Central memory CD8-positive, alpha-beta T cell (primary cell): Measurements from ENCODE around the gene LRRC74B.

Experiments used
- ATAC-seq: fragments of 150-1000 bp; cut with Tn5 transposase; replicated peaks from 2 replicates; pipeline ENCODE4 v1.10.0; 2022; ENCODE audit warnings: mild to moderate bottlenecking, moderate FRiP score, moderate number of reproducible peaks; ENCODE audit not compliant: poor library complexity, severe bottlenecking; ENCODE audit errors: extremely low read depth
- DNase-seq, 2 donors: peaks; one replicate each; pipeline ENCODE4 v3.0.0; 2021; ENCODE audit warnings: low spot score in 2 of 2
- H3K27ac Mint-ChIP-seq: one replicate; pipeline ENCODE4 v1.8.0; 2022; ENCODE audit warnings: low read depth, mild to moderate bottlenecking, moderate library complexity, mixed read lengths
- H3K27me3 Mint-ChIP-seq: one replicate; pipeline ENCODE4 v1.8.0; 2022; ENCODE audit warnings: mixed read lengths
- H3K36me3 Mint-ChIP-seq: one replicate; pipeline ENCODE4 v1.8.0; 2022; ENCODE audit warnings: mild to moderate bottlenecking, moderate library complexity, mixed read lengths; ENCODE audit not compliant: insufficient read depth
- H3K4me1 Mint-ChIP-seq: one replicate; pipeline ENCODE4 v1.8.0; 2022; ENCODE audit warnings: mixed read lengths
- H3K4me3 Mint-ChIP-seq: one replicate; pipeline ENCODE4 v1.8.0; 2022; ENCODE audit warnings: mild to moderate bottlenecking, moderate library complexity, mixed read lengths
- H3K9me3 Mint-ChIP-seq: one replicate; pipeline ENCODE4 v1.8.0; 2022; ENCODE audit warnings: mixed read lengths

The LRRC74B gene, protein sequence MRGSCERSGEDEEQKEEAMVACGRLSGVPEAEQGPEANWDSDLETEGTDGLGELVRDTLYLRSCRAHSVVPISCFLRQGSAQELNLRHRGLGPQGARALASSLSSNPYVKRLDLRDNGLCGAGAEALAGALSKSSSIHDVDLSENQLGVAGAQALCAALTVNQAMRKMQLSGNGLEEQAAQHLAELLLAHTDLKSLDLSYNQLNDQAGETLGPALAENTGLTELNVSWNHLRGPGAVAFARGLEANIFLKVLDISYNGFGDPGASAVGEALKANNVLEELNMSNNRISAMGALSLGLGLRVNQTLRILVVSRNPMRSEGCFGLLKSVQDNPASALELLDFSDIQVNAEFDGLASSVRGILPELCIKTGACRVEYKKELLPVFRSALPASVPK

DNA sequence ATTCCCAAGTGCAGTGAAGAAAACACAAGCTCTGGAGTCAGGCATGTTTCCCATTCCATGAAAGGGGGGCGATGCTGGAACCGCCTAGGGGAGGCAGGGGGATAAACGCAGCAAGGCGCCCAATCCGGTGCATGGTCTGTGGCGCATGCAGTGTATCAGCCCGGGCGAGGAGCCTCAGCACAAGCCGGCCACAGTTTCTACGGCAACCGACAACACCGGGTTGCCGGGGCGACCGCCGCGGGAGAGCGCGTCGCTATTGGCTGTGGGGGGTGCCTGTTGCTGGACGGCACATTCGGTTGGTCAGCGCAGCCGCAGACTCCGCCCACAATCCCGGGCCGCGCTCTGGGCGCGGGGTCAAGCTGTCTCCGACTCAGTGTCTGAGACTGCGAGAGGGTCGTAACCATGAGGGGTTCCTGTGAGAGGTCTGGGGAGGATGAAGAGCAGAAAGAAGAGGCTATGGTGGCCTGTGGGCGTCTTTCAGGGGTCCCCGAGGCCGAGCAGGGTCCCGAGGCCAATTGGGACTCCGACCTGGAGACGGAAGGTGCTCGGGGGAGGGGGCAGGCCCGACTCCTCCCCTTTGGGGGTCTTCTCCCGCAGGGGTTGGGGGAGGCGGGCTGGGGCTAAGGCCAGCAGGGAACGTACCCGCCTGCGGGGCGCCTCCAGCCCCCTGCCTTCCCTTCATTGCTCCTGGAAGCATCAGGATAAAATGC lies at the start of gene LRRC74B:
Gene LRRC74B, plus strand, starts transcription at position 362 of the 710 bp plus-strand sequence. Its CDS starts 41 bp downstream, at position 403.
- DNase-seq (peak; percentile 50 to 56), ATAC-seq (peak; percentile 93)
- Mint-ChIP-seq H3K4me1 (peaks cover 31% of the 10 kb centered on the region), H3K27me3 (peaks cover 39% of the 10 kb centered on the region), H3K36me3 (peaks cover 3% of the 10 kb centered on the region), H3K4me3 (peak within 1 kb of the TSS; percentile 73), H3K27ac (peak within 1 kb of the TSS; percentile 95), H3K9me3 (no peaks in the 10 kb centered on the region)

DNA sequence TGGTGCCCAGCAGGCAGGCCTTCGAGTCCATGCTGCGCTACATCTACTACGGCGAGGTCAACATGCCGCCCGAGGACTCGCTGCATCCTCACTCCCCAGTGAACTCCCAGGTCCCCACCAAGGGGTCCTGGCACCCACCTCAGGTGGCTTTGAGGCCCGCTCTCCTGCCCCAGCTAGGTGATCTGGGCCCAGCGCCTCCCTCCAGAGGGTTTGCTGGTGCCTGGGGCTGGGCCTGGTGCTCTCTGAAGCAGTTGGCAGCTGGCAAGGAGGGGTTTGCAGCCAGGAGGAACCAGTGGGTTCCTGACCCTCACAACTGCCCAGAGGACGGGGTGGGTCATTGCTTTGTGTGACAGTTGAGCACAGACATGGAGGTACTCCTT lies 49.7 kb upstream of the LRRC74B start:
- Mint-ChIP-seq H3K36me3 (peaks cover 18% of the 10 kb centered on the region), H3K27ac (peak overlapping the region; percentile 35), H3K9me3 (no peaks in the 10 kb centered on the region), H3K4me1 (peaks cover 8% of the 10 kb centered on the region), H3K27me3 (no peaks in the 10 kb centered on the region), H3K4me3 (no peak overlapping the region)
- no peak for ATAC-seq
- no peak for DNase-seq

DNA sequence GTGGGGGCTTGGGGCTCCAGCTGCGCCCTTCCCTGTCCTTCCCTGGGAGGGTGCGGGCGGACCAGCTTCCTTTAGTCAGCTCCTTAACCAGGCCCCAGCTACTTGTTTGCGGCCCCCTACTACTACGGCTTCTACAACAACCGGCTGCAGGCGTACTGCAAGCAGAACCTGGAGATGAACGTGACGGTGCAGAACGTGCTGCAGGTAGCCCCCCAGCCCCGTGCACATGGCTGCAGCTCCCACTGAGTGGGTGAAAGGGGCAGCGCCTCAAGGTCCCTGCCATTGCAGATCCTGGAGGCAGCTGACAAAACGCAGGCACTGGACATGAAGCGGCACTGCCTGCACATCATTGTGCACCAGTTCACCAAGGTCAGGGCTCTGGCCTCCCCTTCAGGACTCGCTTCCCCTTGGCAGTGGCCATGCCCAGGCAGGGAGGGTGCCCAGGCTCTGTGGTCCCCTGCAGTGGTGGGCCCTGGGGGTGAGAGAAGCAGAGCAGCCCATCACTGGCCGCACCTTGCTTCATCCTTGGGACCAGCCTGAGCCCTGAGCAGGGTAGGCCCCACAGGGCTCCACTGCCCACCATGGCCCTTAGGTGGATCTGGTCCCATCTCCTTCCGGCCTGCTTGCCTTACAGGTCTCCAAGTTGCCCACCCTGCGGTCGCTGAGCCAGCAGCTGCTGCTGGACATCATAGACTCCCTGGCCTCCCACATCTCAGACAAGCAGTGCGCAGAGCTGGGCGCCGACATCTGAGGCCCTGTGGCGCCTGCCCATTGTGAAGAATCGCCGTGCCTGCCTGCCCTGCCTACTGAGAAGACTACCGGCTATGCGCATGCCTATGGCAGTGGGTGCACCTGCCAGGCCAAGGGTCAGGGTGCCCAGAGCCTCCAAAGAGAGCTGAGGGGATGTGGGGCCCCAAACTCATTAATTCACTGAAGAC lies 48.9 kb upstream of the LRRC74B start:
- Mint-ChIP-seq H3K4me1 (peaks cover 17% of the 10 kb centered on the region), H3K4me3 (no peak overlapping the region), H3K27ac (peak overlapping the region; percentile 35), H3K9me3 (no peaks in the 10 kb centered on the region), H3K27me3 (no peaks in the 10 kb centered on the region), H3K36me3 (peaks cover 24% of the 10 kb centered on the region)
- DNase-seq = no peak
- no peak for ATAC-seq

DNA sequence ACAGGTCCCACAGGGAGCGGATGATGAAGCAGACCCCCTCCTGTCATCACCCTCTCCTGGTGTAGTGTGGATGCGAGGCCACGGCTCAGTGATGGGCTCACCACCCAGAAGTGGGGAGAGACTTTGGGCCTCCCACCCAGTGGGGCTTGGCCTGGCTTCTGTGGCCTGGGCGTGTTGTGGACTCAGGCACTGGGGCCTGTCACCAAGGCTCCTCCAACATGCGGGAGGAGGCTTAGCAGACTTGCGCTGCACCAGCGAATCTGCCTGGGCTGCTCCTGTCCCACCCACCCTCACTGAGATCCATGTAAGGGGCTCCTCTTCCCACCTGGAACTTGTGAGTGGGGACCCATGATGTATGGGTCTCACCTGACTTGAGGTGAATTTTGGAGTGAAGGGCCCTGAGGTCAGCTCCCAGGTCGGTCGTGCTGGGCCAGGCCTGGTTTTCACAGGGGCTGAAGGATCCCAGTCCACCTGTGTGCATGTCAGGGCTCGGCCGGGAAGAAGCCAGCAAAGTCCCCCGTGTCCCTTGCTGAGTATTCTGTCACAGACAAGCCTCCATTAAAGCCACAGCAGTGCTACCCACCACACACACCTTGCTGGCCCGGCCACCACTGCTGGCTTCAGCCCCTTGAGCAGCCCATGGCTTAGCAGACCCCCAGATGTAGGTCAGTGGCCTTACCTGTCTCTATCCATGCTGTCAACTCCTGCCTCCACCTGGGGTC lies 48.0 kb upstream of the LRRC74B start:
- peaks cover 30% of the 10 kb centered on the region for H3K36me3 Mint-ChIP-seq
- no peak overlapping the region for H3K27ac Mint-ChIP-seq
- H3K4me1 Mint-ChIP-seq = peaks cover 21% of the 10 kb centered on the region
- H3K9me3 Mint-ChIP-seq = no peaks in the 10 kb centered on the region
- DNase-seq (no peak), ATAC-seq (no peak)
- H3K27me3 Mint-ChIP-seq = no peaks in the 10 kb centered on the region
- H3K4me3 Mint-ChIP-seq = no peak overlapping the region

DNA sequence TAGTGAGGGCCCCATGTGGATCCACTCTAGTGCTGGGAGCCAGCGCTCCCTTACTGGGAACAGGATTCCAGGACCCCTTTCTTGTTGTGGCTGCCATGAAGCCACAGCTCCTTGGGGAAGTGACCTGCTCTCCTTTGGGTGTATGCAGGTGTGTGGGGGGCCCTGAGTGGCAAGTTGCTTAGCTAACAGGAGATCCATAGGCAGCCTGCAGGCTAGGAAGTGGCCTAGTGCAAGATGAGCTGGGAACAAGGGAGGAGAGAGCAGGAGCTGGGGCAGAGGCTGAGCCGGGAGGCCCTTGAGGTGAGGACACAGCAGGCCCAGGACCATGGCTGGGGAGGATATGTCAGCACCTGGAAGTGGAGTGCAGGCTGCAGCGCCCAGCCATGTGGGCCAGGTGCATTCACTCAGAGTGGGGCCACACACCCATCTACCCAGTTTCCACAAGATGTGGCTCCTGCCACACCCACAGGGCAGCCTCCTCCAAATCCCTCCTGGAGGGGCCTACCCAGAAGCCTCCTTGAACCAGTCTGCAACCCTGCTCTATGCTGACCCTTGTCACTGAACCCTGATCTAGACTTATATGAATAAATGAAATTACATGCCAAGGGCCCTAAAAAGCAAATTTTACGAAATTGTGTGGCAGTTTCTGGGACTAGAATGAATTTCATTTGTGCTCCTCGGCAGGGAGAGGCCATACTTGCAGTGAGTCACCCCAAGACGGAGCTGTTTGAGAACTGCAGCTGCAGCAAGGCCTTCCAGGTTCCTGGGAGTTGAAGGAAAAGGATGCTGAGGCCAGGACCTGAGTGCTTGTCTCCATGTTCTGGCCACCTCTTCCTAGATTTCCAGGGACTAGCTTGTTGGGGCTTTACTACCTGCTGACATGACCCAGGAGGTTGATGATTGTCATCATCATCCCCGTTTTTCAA lies 47.1 kb upstream of the LRRC74B start:
- Mint-ChIP-seq H3K9me3 (no peaks in the 10 kb centered on the region), H3K36me3 (peaks cover 33% of the 10 kb centered on the region), H3K4me3 (no peak overlapping the region), H3K27ac (peak overlapping the region; percentile 25), H3K4me1 (peaks cover 29% of the 10 kb centered on the region), H3K27me3 (no peaks in the 10 kb centered on the region)
- ATAC-seq = no peak
- DNase-seq = no peak

DNA sequence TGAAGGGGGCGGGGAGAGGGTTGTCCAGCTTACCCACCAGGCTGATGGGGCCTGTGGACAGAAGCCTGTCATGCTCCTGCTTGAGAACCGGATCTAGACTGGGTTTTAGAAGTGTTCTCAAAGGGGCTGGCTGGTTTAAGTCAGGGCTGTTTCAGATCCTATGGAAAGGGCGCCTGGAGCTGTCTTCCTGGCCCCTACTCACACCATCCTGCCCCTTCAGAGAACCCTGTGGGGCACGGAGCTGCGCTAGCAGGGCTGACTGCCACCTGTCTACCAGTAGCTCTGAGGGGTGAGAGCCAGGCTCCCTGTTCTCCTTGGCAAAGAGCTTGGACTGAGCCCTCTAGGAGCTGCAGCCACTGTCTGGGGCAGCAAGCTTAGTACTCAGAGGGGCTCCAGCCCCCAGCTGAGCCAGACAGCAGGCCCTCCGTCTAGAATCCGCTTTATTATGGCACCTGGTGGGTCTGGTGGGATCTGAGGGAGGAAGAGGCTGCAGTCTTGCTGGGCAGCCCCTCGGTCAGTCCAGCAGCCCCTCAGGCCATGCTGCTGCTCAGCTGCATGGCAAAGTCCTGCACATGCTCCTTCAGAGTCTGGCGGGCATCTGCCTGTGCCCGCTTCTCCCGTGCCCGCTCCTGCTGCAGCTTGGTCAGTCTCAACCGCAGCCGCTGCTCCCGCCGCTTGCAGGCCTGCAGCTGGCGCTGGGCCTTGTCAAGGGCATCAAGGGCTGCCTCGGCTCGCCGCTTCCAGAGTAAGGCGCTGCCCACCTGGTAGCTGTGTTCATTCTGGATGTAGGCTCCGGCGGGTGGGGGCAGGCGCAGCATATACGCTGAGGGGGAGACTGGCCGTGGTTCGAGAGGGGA lies 46.2 kb upstream of the LRRC74B start:
- no peak for DNase-seq
- Mint-ChIP-seq H3K36me3 (peaks cover 33% of the 10 kb centered on the region), H3K4me1 (peaks cover 29% of the 10 kb centered on the region), H3K27ac (peak overlapping the region; percentile 98), H3K27me3 (no peaks in the 10 kb centered on the region), H3K4me3 (peak overlapping the region; percentile 94), H3K9me3 (no peaks in the 10 kb centered on the region)
- ATAC-seq = no peak

DNA sequence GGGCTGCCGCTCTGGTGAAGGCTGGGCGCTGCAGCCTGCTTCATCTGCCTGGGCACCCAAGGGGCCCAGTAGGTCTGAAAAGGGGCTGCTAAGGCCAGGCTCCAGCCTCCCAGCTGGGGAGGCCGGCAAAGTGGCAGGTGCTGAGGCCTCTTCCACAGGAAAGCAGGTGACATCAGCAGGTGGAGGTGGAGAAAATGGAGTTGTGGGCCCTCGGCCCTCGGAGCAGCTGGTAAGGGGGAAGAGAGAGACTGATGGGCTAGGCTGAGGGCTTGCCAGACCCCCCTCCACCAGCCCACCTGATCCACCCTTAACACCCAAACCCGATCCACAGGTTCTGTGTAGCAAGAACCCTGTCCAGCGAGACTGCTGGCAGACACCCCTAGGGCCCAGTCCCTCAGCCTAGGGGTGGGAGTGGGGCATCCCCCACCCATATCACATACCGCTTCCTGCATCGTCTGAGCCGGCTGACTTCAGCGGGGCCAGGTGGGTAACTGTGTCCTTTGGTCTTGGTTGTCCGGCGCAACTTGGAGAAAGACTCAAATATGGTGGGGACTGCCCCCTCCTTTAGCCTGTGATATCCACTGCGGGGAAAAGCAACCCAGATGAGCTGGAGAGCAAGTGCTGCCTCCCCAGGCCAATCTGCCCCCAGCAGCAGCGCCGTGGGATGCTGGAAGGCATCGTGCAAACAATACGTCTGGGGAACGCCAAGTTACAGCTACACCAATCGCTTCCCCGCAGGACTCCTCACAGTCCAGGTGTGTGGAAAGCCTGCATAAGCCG lies 45.3 kb upstream of the LRRC74B start:
- DNase-seq (no peak), ATAC-seq (no peak)
- peaks cover 33% of the 10 kb centered on the region for H3K36me3 Mint-ChIP-seq
- peak overlapping the region; percentile 98 for H3K27ac Mint-ChIP-seq
- H3K4me3 Mint-ChIP-seq = peak overlapping the region; percentile 94
- H3K27me3 Mint-ChIP-seq = no peaks in the 10 kb centered on the region
- H3K9me3 Mint-ChIP-seq = no peaks in the 10 kb centered on the region
- H3K4me1 Mint-ChIP-seq = peaks cover 29% of the 10 kb centered on the region

DNA sequence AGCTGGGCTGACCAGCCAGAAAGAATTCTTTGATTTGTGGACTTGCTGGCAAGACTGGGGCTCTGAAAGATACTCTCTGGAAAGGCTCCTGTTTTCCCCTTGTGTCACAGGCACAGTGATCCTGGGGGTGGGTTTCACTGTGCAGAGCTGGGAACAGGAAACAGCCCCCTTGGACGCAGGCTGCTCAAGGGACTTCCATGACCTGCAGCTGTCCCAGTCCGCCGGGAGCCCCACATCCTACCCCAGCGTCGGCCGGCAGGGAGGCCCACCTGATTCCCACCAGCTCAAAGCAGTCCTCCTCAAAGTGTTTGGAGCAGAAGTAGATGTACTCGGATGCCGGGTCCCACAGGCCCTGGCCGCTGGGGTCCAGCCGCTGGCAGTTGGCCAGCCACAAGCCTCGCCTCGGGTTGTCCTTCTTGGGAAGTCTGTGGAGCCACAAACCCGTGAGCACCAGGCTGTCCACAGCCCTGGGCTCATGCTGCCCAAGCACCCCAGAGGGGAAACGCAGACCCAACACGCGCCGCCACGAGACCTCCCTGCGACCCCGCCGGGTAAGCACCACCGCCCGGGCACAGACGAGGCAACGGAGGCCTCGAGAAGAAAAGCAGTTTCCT lies 44.7 kb upstream of the LRRC74B start:
- H3K27me3 Mint-ChIP-seq = no peaks in the 10 kb centered on the region
- H3K27ac Mint-ChIP-seq = peak overlapping the region; percentile 98
- H3K9me3 Mint-ChIP-seq = no peaks in the 10 kb centered on the region
- no peak for ATAC-seq
- peaks cover 31% of the 10 kb centered on the region for H3K36me3 Mint-ChIP-seq
- H3K4me1 Mint-ChIP-seq = peaks cover 29% of the 10 kb centered on the region
- no peak for DNase-seq
- peak overlapping the region; percentile 94 for H3K4me3 Mint-ChIP-seq

DNA sequence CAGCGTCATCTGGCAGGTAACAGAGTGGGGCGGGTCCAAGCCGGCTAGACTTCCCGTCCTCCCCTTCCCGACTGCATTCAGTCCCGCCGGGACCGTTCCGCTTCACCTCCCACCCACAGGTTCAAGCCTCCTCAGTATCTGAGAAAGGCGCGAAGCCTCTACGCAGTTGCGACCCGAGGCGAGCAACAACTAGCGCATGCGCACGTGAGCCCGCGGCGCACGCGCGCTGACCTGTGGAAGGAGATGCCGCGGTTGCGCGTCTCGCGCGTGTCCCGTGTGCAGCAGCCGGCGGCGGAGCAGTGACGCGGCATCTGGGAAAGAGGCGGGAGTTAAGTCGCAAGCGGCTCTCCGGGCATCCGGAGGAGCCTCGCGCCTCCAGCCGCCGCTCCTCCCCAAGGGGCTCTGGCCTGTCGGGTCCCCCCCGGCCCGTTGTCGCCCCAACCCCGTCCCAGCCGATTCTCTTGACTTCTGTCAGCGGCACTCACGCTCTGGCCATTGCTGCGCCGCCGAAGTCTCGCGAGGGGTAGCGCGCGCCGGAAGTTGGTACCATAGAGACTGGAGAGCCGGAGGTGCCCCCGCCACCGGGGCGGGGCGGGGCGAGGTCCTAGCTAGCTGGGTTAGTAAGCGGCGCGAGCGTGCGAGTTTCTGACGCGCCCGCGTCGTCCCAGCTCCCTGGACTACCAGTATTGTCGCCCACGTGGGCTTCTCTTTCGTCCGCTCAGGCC lies 44.0 kb upstream of the LRRC74B start, which contains the start of gene THAP7:
Gene THAP7, minus strand, starts transcription at position 518 of the 725 bp plus-strand sequence. Its CDS starts 207 bp downstream, at position 311.
- Mint-ChIP-seq H3K4me1 (peaks cover 29% of the 10 kb centered on the region), H3K27me3 (no peaks in the 10 kb centered on the region), H3K36me3 (peaks cover 29% of the 10 kb centered on the region), H3K9me3 (no peaks in the 10 kb centered on the region), H3K27ac (peak within 1 kb of the TSS; percentile 98), H3K4me3 (peak within 1 kb of the TSS; percentile 94)
- ATAC-seq (peak; percentile 92), DNase-seq (peak; percentile 93 to 94)
